Measurements from ENCODE around the gene IFIT2.

GRCh38 chr10:89337484-89337883 lies 35.6 kb downstream of the IFIT2 start:
- TF ChIP-seq CTCF (IDR thresholded peaks at IDR 0.05) (no peak), POLR2A (IDR thresholded peaks at IDR 0.05) (no peak), POLR2AphosphoS5 (IDR thresholded peaks at IDR 0.05) (no peak)

Data from suprapubic skin (tissue), 4 donors.